T-helper 2 cell treated with Interferon-gamma antibody and Interleukin-4, amounts not matched to agents 5 μg/mL and 100 μg/mL, for 36 hours (primary cell): ENCODE measurements around the gene TFAP2A.
A peak's percentile ranks its signal among the peaks of the same experiment; 100 is the strongest.

Experiments used
- DNase-seq: peaks from one replicate; pipeline ENCODE4 v3.0.0; 2021; ENCODE audit warnings: low spot score
- H3K27ac Mint-ChIP-seq: one replicate; pipeline ENCODE4 v1.8.0; 2021; ENCODE audit warnings: mild to moderate bottlenecking, mixed read lengths
- H3K27me3 Mint-ChIP-seq: one replicate; pipeline ENCODE4 v1.8.0; 2021; ENCODE audit warnings: low read depth, mixed read lengths
- H3K36me3 Mint-ChIP-seq: one replicate; pipeline ENCODE4 v1.8.0; 2021; ENCODE audit warnings: low read depth, mixed read lengths
- H3K4me1 Mint-ChIP-seq: one replicate; pipeline ENCODE4 v1.8.0; 2021; ENCODE audit warnings: low read depth, mixed read lengths
- H3K4me3 Mint-ChIP-seq: one replicate; pipeline ENCODE4 v1.8.0; 2022; ENCODE audit warnings: mild to moderate bottlenecking, moderate library complexity, mixed read lengths
- H3K9me3 Mint-ChIP-seq: one replicate; pipeline ENCODE4 v1.8.0; 2021; ENCODE audit warnings: mixed read lengths

The TFAP2A gene

GRCh38 chr6:10414756-10415616, at the start of gene TFAP2A:
TFAP2A (minus strand) TSS chr6:10415074; CDS start chr6:10414991, 83 bp downstream.
- no peak for DNase-seq
- H3K27ac Mint-ChIP-seq, result peak within 1 kb of the TSS; percentile 67
- H3K27me3 Mint-ChIP-seq, result peaks cover 91% of the 10 kb centered on the region
- peaks cover 10% of the 10 kb centered on the region for H3K9me3 Mint-ChIP-seq
- peak within 1 kb of the TSS; percentile 84 for H3K4me3 Mint-ChIP-seq
- H3K4me1 Mint-ChIP-seq, result peaks cover 26% of the 10 kb centered on the region
- peaks cover 14% of the 10 kb centered on the region for H3K36me3 Mint-ChIP-seq

GRCh38 chr6:10463491-10464481, 48.9 kb upstream of the TFAP2A start:
- DNase-seq, result no peak
- Mint-ChIP-seq H3K4me3 (no peak overlapping the region), H3K4me1 (no peaks in the 10 kb centered on the region), H3K36me3 (no peaks in the 10 kb centered on the region), H3K27ac (no peak overlapping the region), H3K27me3 (peaks cover 2% of the 10 kb centered on the region), H3K9me3 (no peaks in the 10 kb centered on the region)

- H3K9me3 Mint-ChIP-seq, result no peaks in the 10 kb centered on the region
- no peak overlapping the region for H3K4me3 Mint-ChIP-seq
- no peaks in the 10 kb centered on the region for H3K4me1 Mint-ChIP-seq
- peaks cover 2% of the 10 kb centered on the region for H3K27me3 Mint-ChIP-seq
- no peak overlapping the region for H3K27ac Mint-ChIP-seq
- no peaks in the 10 kb centered on the region for H3K36me3 Mint-ChIP-seq
- DNase-seq, result no peak
Measured at GRCh38 chr6:10463040-10463439, 48.2 kb upstream of the TFAP2A start.

- Mint-ChIP-seq H3K27ac (no peak overlapping the region), H3K36me3 (no peaks in the 10 kb centered on the region), H3K27me3 (peaks cover 5% of the 10 kb centered on the region), H3K4me3 (no peak overlapping the region), H3K4me1 (no peaks in the 10 kb centered on the region), H3K9me3 (no peaks in the 10 kb centered on the region)
- no peak for DNase-seq
Measured at GRCh38 chr6:10461850-10462249, 47.0 kb upstream of the TFAP2A start.

GRCh38 chr6:10460096-10460495, 45.2 kb upstream of the TFAP2A start:
- Mint-ChIP-seq H3K4me3 (no peak overlapping the region), H3K4me1 (no peaks in the 10 kb centered on the region), H3K27ac (no peak overlapping the region), H3K27me3 (peaks cover 5% of the 10 kb centered on the region), H3K9me3 (no peaks in the 10 kb centered on the region), H3K36me3 (no peaks in the 10 kb centered on the region)
- no peak for DNase-seq

GRCh38 chr6:10458287-10458686, 43.4 kb upstream of the TFAP2A start:
- no peaks in the 10 kb centered on the region for H3K4me1 Mint-ChIP-seq

GRCh38 chr6:10453596-10453995, 38.7 kb upstream of the TFAP2A start:
- peaks cover 4% of the 10 kb centered on the region for H3K27me3 Mint-ChIP-seq
- no peak overlapping the region for H3K27ac Mint-ChIP-seq
- no peaks in the 10 kb centered on the region for H3K4me1 Mint-ChIP-seq
- no peaks in the 10 kb centered on the region for H3K9me3 Mint-ChIP-seq
- no peak for DNase-seq
- no peak overlapping the region for H3K4me3 Mint-ChIP-seq
- no peaks in the 10 kb centered on the region for H3K36me3 Mint-ChIP-seq

More at GRCh38 chr6:10458287-10458686, 43.4 kb upstream of the TFAP2A start:
- H3K36me3 Mint-ChIP-seq, result no peaks in the 10 kb centered on the region
- no peak for DNase-seq
- H3K27me3 Mint-ChIP-seq, result peaks cover 5% of the 10 kb centered on the region
- H3K27ac Mint-ChIP-seq, result no peak overlapping the region
- H3K4me3 Mint-ChIP-seq, result no peak overlapping the region
- H3K9me3 Mint-ChIP-seq, result no peaks in the 10 kb centered on the region

- no peak overlapping the region for H3K27ac Mint-ChIP-seq
- H3K9me3 Mint-ChIP-seq, result no peaks in the 10 kb centered on the region
- no peak for DNase-seq
- no peaks in the 10 kb centered on the region for H3K4me1 Mint-ChIP-seq
- no peak overlapping the region for H3K4me3 Mint-ChIP-seq
- no peaks in the 10 kb centered on the region for H3K36me3 Mint-ChIP-seq
- H3K27me3 Mint-ChIP-seq, result no peaks in the 10 kb centered on the region
Measured at GRCh38 chr6:10451828-10452509, 37.1 kb upstream of the TFAP2A start.

- no peak overlapping the region for H3K4me3 Mint-ChIP-seq
- H3K4me1 Mint-ChIP-seq, result no peaks in the 10 kb centered on the region
- H3K27ac Mint-ChIP-seq, result no peak overlapping the region
- DNase-seq, result no peak
- no peaks in the 10 kb centered on the region for H3K9me3 Mint-ChIP-seq
- H3K36me3 Mint-ChIP-seq, result no peaks in the 10 kb centered on the region
- no peaks in the 10 kb centered on the region for H3K27me3 Mint-ChIP-seq
Measured at GRCh38 chr6:10451394-10451793, 36.5 kb upstream of the TFAP2A start.

GRCh38 chr6:10449751-10450150, 34.9 kb upstream of the TFAP2A start:
- Mint-ChIP-seq H3K27ac (no peak overlapping the region), H3K4me3 (no peak overlapping the region), H3K36me3 (no peaks in the 10 kb centered on the region), H3K27me3 (no peaks in the 10 kb centered on the region), H3K4me1 (no peaks in the 10 kb centered on the region), H3K9me3 (no peaks in the 10 kb centered on the region)
- DNase-seq, result no peak

GRCh38 chr6:10448096-10448495, 33.2 kb upstream of the TFAP2A start:
- Mint-ChIP-seq H3K27ac (no peak overlapping the region), H3K27me3 (no peaks in the 10 kb centered on the region), H3K4me1 (no peaks in the 10 kb centered on the region), H3K4me3 (no peak overlapping the region), H3K9me3 (no peaks in the 10 kb centered on the region), H3K36me3 (no peaks in the 10 kb centered on the region)
- no peak for DNase-seq

GRCh38 chr6:10446548-10446947, 31.7 kb upstream of the TFAP2A start:
- peaks cover 4% of the 10 kb centered on the region for H3K27me3 Mint-ChIP-seq
- H3K27ac Mint-ChIP-seq, result no peak overlapping the region
- H3K4me3 Mint-ChIP-seq, result no peak overlapping the region
- H3K36me3 Mint-ChIP-seq, result no peaks in the 10 kb centered on the region
- H3K4me1 Mint-ChIP-seq, result no peaks in the 10 kb centered on the region
- no peaks in the 10 kb centered on the region for H3K9me3 Mint-ChIP-seq
- DNase-seq, result no peak

GRCh38 chr6:10441655-10442009, 26.8 kb upstream of the TFAP2A start:
- no peak overlapping the region for H3K27ac Mint-ChIP-seq
- H3K9me3 Mint-ChIP-seq, result no peaks in the 10 kb centered on the region
- H3K27me3 Mint-ChIP-seq, result peaks cover 5% of the 10 kb centered on the region
- DNase-seq, result no peak
- H3K4me1 Mint-ChIP-seq, result no peaks in the 10 kb centered on the region
- H3K4me3 Mint-ChIP-seq, result no peak overlapping the region
- H3K36me3 Mint-ChIP-seq, result no peaks in the 10 kb centered on the region
